Keratinocyte (primary cell): ENCODE data around the gene ZEB1. TPM values are rescaled to one million over a fixed set of nuclear protein-coding genes. Genes with fewer than 3 reads are reported as not detected.

Experiments
- DNase-seq: peaks from one replicate; pipeline ENCODE4 v3.0.0-alpha.2; 2011; ENCODE audit warnings: low read depth, missing footprints, low spot score
- FAIRE-seq: peaks from 2 replicates; lab custom pipeline; 2011; peaks lifted over from hg19 to GRCh38; lab: Jason Lieb, UNC
- H2AFZ ChIP-seq: 2 replicates; pipeline ENCODE4 v1.6.0; 2012; ENCODE audit warnings: low read length, control low read depth, inconsistent platforms; ENCODE audit not compliant: control insufficient read depth
- H3K27ac ChIP-seq: 2 replicates; pipeline ENCODE4 v1.5.1; 2011; ENCODE audit warnings: low read length; ENCODE audit not compliant: control insufficient read depth, insufficient read depth
- H3K27me3 ChIP-seq: 3 replicates; pipeline ENCODE4 v1.6.0; 2011; ENCODE audit warnings: low read length; ENCODE audit not compliant: control insufficient read depth, insufficient read depth; ENCODE audit errors: extremely low read depth
- H3K36me3 ChIP-seq, 2 experiments: 2 replicates in 1 of 2; 3 replicates in 1 of 2; pipeline ENCODE4 v1.5.1; 2011; ENCODE audit warnings: low read length in 2 of 2, mild to moderate bottlenecking in 1 of 2; ENCODE audit not compliant: control insufficient read depth in 2 of 2, insufficient read depth in 2 of 2; ENCODE audit errors: extremely low read depth in 1 of 2
- H3K4me1 ChIP-seq: 3 replicates; pipeline ENCODE4 v1.5.1; 2011; ENCODE audit warnings: low read length; ENCODE audit not compliant: control insufficient read depth, insufficient read depth; ENCODE audit errors: extremely low read depth
- H3K4me2 ChIP-seq: 3 replicates; pipeline ENCODE4 v1.6.0; 2011; ENCODE audit warnings: low read depth, low read length; ENCODE audit not compliant: control insufficient read depth, insufficient read depth; ENCODE audit errors: extremely low read depth
- H3K4me3 ChIP-seq, 3 experiments: fragments of 200-600 bp in 1 of 3; sonication (generic) in 1 of 3; 2 replicates in 2 of 3; 3 replicates in 1 of 3; pipeline ENCODE4 v1.5.1; 2011 to 2016; ENCODE audit warnings: low read length in 3 of 3, mild to moderate bottlenecking in 3 of 3, control low read depth in 2 of 3, inconsistent platforms in 1 of 3, low read depth in 1 of 3, mixed read lengths in 1 of 3, mixed run types in 1 of 3, moderate library complexity in 1 of 3; ENCODE audit not compliant: control insufficient read depth in 2 of 3, insufficient read depth in 2 of 3; ENCODE audit errors: extremely low read depth in 1 of 3
- H3K79me2 ChIP-seq: 2 replicates; pipeline ENCODE4 v1.6.0; 2012; ENCODE audit warnings: low read length; ENCODE audit not compliant: control insufficient read depth, insufficient read depth
- H3K9ac ChIP-seq: 3 replicates; pipeline ENCODE4 v1.6.0; 2011; ENCODE audit warnings: low read length; ENCODE audit not compliant: control insufficient read depth, insufficient read depth; ENCODE audit errors: extremely low read depth
- H3K9me1 ChIP-seq: 3 replicates; pipeline ENCODE4 v1.6.0; 2011; ENCODE audit warnings: low read length; ENCODE audit not compliant: control insufficient read depth, insufficient read depth; ENCODE audit errors: extremely low read depth
- H3K9me3 ChIP-seq: 2 replicates; pipeline ENCODE4 v1.5.1; 2012; ENCODE audit warnings: low read depth, low read length; ENCODE audit not compliant: control insufficient read depth
- H4K20me1 ChIP-seq: 3 replicates; pipeline ENCODE4 v1.6.0; 2011; ENCODE audit warnings: low read length; ENCODE audit not compliant: control insufficient read depth, insufficient read depth; ENCODE audit errors: extremely low read depth
- CTCF ChIP-seq, 3 experiments: IDR thresholded peaks in 1 of 3; conservative IDR thresholded peaks in 1 of 3; optimal IDR thresholded peaks in 1 of 3; 2 replicates in 2 of 3; 3 replicates in 1 of 3; pipeline versions ENCODE3 to v1.5.1; 2011; ENCODE audit warnings: low read length in 3 of 3, mild to moderate bottlenecking in 3 of 3, moderate library complexity in 2 of 3, control low read depth in 1 of 3, inconsistent platforms in 1 of 3; ENCODE audit not compliant: insufficient read depth in 2 of 3; ENCODE audit errors: extremely low read depth in 1 of 3
- EZH2 ChIP-seq: IDR thresholded peaks from one replicate; pipeline ENCODE4 v1.6.1; 2012; ENCODE audit warnings: inconsistent platforms, mild to moderate bottlenecking, low read length, moderate library complexity
- dilution Hi-C: fragments of 300-500 bp; cut with MboI; formaldehyde crosslinking; loops from one replicate; pipeline ENCODE4 v1.7.0; 2020; ENCODE audit warnings: low sequenced_read_pairs; ENCODE audit not compliant: extremely low pct_ligation_motif_present
- polyA plus RNA-seq, 5 experiments: library from polyadenylated mRNA; depleted of rRNA in 3 of 5; stranded (reverse) in 3 of 5; stranded (forward) in 1 of 5; unstranded in 1 of 5; fragments of >200 nt; gene quantifications; 1 replicate in 1 of 5; 2 replicates in 3 of 5; 3 replicates in 1 of 5; pipeline versions ENCODE4 v1.2.1 to v1.2.3, GENCODE V29; 2011 to 2012; ENCODE audit warnings: missing spikeins in 2 of 5, low read depth in 1 of 5, low replicate concordance in 1 of 5

Gene ZEB1
- polyA plus RNA-seq, 1 donor (not counting 4 experiments of a cell fraction or from before 2014, with no cell fraction given), result 0.96 TPM

DNA sequence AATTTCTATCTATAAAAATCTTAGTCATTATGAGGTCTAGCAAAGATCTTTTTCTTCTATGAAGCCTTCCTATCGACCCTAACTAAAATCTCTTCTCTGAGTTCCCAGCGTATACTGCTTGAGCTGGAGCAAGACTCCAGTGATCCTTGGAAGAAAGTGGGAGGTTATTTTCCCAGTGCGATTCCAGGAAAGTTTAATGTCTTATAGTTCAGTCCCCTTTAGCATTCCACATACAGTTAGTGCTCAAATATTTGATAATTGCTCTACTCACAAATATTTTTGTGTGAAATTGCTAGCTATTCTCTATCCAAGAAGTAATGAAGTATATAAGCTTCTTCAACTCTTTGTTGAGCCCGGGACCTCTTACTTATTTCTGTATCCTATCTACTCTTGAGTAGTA lies 47.7 kb downstream of the ZEB1 start:
- no peaks in the 10 kb centered on the region for H3K79me2 ChIP-seq
- H2AFZ ChIP-seq, result no peak overlapping the region
- no peak for FAIRE-seq
- no peaks in the 10 kb centered on the region for H3K4me1 ChIP-seq
- no peaks in the 10 kb centered on the region for H3K9me3 ChIP-seq
- H3K9me1 ChIP-seq, result no peaks in the 10 kb centered on the region
- TF ChIP-seq EZH2 (no peak), CTCF (optimal IDR thresholded peaks at IDR 0.05 in 1 of 3, IDR thresholded peaks at IDR 0.05 in 1 of 3, conservative IDR thresholded peaks at IDR 0.05 in 1 of 3; ENCODE audit: extremely low read depth in 1 of 3, insufficient read depth in 2 of 3, low read length in 3 of 3) (no peak)
- H3K27ac ChIP-seq, result no peak overlapping the region
- H3K9ac ChIP-seq, result no peak overlapping the region
- H3K4me2 ChIP-seq, result no peak overlapping the region
- H3K4me3 ChIP-seq, result no peak overlapping the region
- DNase-seq, result no peak
- no peaks in the 10 kb centered on the region for H3K36me3 ChIP-seq
- H4K20me1 ChIP-seq, result no peaks in the 10 kb centered on the region
- dilution Hi-C loops, result no loop called here
- no peaks in the 10 kb centered on the region for H3K27me3 ChIP-seq

DNA sequence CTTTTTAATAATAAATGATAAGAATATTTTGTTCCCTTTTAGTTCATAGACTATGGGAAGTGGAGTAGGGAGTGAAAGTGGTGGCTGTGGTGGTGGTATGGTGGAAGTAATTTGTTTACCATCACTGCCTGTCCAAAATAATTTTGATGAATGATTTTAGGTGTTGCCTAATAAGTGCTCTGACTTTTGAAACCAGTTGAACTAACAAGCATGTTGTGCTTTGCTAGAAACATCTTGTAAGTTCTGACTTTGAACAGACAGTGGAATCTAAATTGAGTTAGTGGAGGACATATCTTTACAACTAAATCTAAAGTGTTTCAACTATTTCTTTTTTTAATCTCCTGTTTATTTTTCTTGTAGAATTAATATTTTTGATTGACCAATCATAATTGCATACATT lies 49.7 kb downstream of the ZEB1 start:
- H2AFZ ChIP-seq, result no peak overlapping the region
- no peaks in the 10 kb centered on the region for H3K9me1 ChIP-seq
- TF ChIP-seq EZH2 (no peak), CTCF (optimal IDR thresholded peaks at IDR 0.05 in 1 of 3, IDR thresholded peaks at IDR 0.05 in 1 of 3, conservative IDR thresholded peaks at IDR 0.05 in 1 of 3; ENCODE audit: extremely low read depth in 1 of 3, insufficient read depth in 2 of 3, low read length in 3 of 3) (no peak)
- H3K4me2 ChIP-seq, result no peak overlapping the region
- H3K4me3 ChIP-seq, result no peak overlapping the region
- no peak overlapping the region for H3K27ac ChIP-seq
- no peaks in the 10 kb centered on the region for H3K79me2 ChIP-seq
- no peaks in the 10 kb centered on the region for H3K36me3 ChIP-seq
- DNase-seq (no peak), FAIRE-seq (no peak)
- dilution Hi-C loops, result no loop called here
- no peaks in the 10 kb centered on the region for H3K9me3 ChIP-seq
- H3K9ac ChIP-seq, result no peak overlapping the region
- no peaks in the 10 kb centered on the region for H4K20me1 ChIP-seq
- no peaks in the 10 kb centered on the region for H3K4me1 ChIP-seq
- no peaks in the 10 kb centered on the region for H3K27me3 ChIP-seq
